GM12872 (cell line): ENCODE results near the gene DNAH10.

Experiments used
- TF ChIP-seq, protein P1 (sequence below): IDR thresholded peaks from 3 replicates; pipeline ENCODE4 v1.5.1; 2011; ENCODE audit warnings: low read depth, mild to moderate bottlenecking, low read length, moderate library complexity; ENCODE audit not compliant: insufficient read depth

The DNAH10 gene

DNA sequence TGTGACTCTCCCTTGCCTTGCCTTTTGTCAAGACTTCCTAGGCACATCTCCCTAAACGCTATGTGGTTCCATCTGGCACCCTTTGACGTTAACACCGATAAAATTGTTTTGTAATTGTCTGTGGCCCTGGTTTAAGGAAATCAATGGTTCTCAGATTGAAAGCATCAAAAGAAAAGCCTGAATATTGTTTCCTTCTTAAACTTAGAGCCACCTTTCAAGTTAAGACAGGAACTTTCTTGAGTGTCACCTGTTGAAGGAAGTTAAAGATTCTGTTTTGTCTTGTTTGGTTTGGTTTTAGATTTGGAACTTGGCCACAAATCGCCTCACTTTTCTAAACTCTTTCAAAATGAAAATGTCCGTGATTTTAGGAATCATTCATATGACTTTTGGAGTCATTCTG lies 14.8 kb upstream of the DNAH10 start:
- TF ChIP-seq, protein P1, sequence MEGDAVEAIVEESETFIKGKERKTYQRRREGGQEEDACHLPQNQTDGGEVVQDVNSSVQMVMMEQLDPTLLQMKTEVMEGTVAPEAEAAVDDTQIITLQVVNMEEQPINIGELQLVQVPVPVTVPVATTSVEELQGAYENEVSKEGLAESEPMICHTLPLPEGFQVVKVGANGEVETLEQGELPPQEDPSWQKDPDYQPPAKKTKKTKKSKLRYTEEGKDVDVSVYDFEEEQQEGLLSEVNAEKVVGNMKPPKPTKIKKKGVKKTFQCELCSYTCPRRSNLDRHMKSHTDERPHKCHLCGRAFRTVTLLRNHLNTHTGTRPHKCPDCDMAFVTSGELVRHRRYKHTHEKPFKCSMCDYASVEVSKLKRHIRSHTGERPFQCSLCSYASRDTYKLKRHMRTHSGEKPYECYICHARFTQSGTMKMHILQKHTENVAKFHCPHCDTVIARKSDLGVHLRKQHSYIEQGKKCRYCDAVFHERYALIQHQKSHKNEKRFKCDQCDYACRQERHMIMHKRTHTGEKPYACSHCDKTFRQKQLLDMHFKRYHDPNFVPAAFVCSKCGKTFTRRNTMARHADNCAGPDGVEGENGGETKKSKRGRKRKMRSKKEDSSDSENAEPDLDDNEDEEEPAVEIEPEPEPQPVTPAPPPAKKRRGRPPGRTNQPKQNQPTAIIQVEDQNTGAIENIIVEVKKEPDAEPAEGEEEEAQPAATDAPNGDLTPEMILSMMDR = no peak

DNA sequence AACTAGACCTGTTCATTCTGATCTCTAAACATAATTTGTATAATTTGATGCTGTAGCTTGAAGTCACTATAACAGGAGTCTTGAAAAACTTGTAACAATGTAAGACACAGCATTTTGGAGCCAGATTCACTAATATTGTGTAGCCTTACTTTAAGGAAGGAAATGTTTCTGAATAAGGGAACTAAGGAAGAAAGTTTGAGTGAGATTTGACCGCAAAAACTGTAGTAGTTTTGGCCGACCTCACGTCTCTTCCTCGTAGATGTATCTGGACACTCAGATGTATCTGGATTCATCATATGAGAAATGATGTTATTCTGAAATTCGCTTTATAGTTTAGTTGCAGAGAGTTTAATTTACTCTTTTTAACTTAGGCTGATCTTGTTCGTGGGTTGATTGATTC lies 13.9 kb upstream of the DNAH10 start:
- TF ChIP-seq, protein P1 = no peak

DNA sequence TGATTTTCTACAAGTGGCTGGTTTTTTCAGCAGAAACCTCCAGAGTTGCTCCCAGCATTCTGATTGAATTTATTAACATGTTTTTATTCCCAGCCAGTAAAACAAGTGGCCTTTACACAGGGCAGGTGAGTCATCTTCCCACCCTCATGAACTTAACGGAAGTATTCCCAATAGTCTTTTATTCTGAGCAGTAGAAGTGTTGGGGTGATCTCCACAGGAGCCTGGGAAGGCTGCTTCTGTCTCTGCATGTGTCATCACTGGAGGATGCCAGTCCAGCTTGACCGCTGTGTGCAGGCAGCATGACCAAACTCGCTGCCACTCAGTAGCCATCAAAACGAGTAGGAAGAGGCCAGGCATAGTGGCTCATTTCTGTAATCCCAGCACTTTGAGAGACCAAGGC lies 13.4 kb upstream of the DNAH10 start:
- TF ChIP-seq, protein P1 = no peak

DNA sequence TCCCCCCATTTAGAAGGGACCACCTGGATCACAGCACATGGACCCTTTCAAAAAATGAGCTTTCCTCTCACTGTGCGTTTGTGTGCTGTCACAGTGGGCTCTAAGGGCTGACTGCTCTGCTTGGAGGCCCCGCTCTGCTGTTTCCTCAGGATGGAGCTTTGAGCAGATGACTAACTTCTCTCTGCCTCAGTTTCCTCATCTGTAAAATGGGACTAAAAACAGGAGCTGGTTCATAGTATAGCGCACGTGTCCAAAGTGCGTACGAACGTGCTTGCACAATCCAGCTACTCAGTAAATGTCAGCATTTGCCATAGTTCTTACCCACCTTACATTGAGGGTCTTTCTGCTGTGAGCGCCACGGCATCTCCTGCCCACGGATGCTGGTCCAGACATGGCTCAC lies 12.7 kb upstream of the DNAH10 start:
- TF ChIP-seq, protein P1 = no peak

DNA sequence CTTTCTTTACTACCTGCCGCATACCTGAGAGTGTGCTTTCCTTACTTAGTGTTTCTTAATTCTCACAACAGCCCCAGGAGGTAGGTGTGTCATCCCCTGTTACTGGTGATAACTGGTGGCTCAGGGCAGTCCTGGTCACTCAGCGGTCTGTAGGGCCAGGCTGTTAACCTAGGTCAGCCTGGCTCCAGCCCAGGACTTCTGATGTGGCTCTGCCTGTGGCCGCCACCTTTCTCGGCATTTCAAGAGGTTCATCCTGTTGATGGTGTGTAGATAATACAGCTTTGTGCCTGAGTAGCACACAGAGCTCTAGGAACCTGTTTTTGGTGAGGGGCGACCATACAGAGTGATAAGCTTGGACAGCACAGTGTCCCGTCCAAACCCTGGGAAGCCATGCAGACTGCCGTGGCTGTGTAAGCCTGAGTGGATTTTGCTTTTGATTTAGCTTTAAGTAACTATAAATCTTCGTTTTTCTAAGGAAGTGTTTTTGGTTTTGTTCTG lies 11.9 kb upstream of the DNAH10 start:
- TF ChIP-seq, protein P1 = no peak

DNA sequence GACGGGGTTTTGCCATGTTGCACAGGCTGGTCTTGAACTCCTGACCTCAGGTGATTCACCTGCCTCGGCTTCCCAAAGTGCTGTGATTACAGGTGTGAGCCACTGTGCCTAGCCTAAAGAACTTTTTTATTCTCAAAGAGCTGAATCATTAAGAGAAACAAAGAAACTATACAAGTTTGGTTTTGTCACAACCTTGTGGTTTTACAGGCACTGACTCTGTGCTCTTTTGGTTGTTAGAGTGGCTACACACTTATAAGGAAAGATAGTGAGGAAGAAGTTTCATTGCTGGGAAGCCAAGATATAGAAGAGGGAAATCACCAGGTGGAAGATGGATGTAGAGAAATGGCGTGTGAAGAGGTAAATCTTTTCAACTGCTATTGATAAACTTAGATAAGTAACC lies 10.1 kb upstream of the DNAH10 start:
- TF ChIP-seq, protein P1 = no peak

DNA sequence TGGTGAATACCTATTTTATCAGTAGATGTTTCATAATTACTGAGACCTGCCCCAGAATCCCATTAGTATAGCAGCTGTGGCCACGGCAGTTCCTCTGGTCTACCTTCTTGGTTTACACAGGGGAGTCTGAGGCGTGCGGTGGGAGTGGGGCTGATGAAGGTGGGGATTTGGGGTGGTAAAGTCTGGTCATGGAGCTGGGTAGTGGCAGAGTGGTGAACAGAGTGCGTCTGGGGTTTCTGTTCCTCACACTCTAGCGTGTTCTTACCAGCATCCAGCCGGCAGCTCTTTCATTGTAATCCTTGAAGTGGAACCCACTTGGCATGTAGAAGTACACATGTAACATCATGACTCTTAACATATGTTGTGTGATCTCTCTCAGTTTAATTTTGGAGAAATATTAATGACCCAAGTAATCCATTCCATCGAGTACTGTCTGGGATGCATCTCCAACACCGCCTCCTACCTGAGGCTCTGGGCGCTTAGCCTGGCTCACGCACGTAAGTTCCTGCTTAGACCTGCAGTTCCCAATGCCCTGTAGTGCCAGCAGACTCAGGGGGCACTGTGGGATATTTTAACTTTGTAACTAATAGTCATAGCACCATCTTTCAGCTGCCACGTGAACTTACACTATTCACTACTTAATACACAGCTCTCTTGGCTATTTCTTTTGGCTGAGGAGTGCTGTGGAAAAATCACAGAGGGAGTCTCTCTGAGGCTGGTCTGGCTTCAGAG lies 7.9 kb upstream of the DNAH10 start:
- TF ChIP-seq, protein P1 = no peak
